IMR-90 (cell line): ENCODE measurements around the gene GSTP1. TPM values are rescaled to one million over a fixed set of nuclear protein-coding genes. Genes with fewer than 3 reads are reported as not detected.

ENCODE experiments used
- ATAC-seq: fragments of 200-7000 bp; cut with Tn5 transposase; 2 replicates; pipeline ENCODE4 v1.9.1; 2020; ENCODE audit warnings: low read depth, mild to moderate bottlenecking, moderate library complexity
- BruUV-seq: library from RNA; stranded (reverse); fragments of 400-500 nt; replicated peaks from 2 replicates; lab custom pipeline; 2021; lab: Mats Ljungman, UMichigan
- CTCF ChIA-PET: fragments of 300-600 bp; formaldehyde crosslinking; extraction: SDS; loops from one replicate; lab custom pipeline; 2021; ENCODE audit warnings: antibody characterized with exemption; lab: Yijun Ruan, JAX
- POLR2A ChIA-PET: fragments of 300-600 bp; sonication (Branson Sonifier 250); formaldehyde crosslinking; loops from one replicate; lab custom pipeline; 2022; ENCODE audit warnings: antibody characterized with exemption; ENCODE audit not compliant: unreplicated experiment; lab: Charles Lee
- DNase-seq: peaks from one replicate; pipeline ENCODE4 v3.0.0; 2013
- H2AFZ ChIP-seq: replicated peaks from 2 replicates; pipeline ENCODE3; 2013; ENCODE audit warnings: low read length, mild to moderate bottlenecking; ENCODE audit not compliant: poor library complexity
- H2AK5ac ChIP-seq: 2 replicates; pipeline ENCODE4 v1.6.1; 2013; ENCODE audit warnings: low read depth, low read length, inconsistent platforms
- H2AK9ac ChIP-seq: replicated peaks from 2 replicates; pipeline ENCODE3; 2013; ENCODE audit warnings: mild to moderate bottlenecking, low read depth, low read length, moderate library complexity; ENCODE audit not compliant: poor library complexity
- H2BK120ac ChIP-seq: 2 replicates; pipeline ENCODE4 v1.6.1; 2013; ENCODE audit warnings: low read depth, low read length, inconsistent platforms
- H2BK15ac ChIP-seq: 3 replicates; pipeline ENCODE4 v1.6.1; 2013; ENCODE audit warnings: low read depth, low read length, inconsistent platforms
- H2BK20ac ChIP-seq: 2 replicates; pipeline ENCODE4 v1.6.1; 2013; ENCODE audit warnings: low read depth, mild to moderate bottlenecking, inconsistent platforms, low read length, moderate library complexity
- H2BK5ac ChIP-seq: 2 replicates; pipeline ENCODE4 v1.6.1; 2013; ENCODE audit warnings: mild to moderate bottlenecking, low read depth, low read length, inconsistent platforms; ENCODE audit not compliant: poor library complexity, severe bottlenecking
- H3K14ac ChIP-seq: replicated peaks from 2 replicates; pipeline ENCODE4 v1.6.1; 2013; ENCODE audit warnings: low read depth, low read length, inconsistent platforms
- H3K18ac ChIP-seq: 2 replicates; pipeline ENCODE4 v1.6.1; 2013; ENCODE audit warnings: low read depth, low read length, control low read depth
- H3K23ac ChIP-seq: 2 replicates; pipeline ENCODE4 v1.6.1; 2013; ENCODE audit warnings: low read depth, low read length, inconsistent platforms
- H3K27ac ChIP-seq: 2 replicates; pipeline ENCODE4 v1.5.1; 2013; ENCODE audit warnings: mild to moderate bottlenecking, control low read depth, low read length; ENCODE audit not compliant: insufficient read depth
- H3K27me3 ChIP-seq: 2 replicates; pipeline ENCODE4 v1.6.1; 2013; ENCODE audit warnings: low read length; ENCODE audit not compliant: control insufficient read depth, insufficient read depth
- H3K36me3 ChIP-seq: 2 replicates; pipeline ENCODE4 v1.6.1; 2013; ENCODE audit warnings: low read length, mixed read lengths; ENCODE audit not compliant: control insufficient read depth, insufficient read depth
- H3K4ac ChIP-seq: 2 replicates; pipeline ENCODE4 v1.6.1; 2013; ENCODE audit warnings: low read depth, low read length, inconsistent platforms
- H3K4me1 ChIP-seq: 2 replicates; pipeline ENCODE4 v1.6.1; 2013; ENCODE audit warnings: low read length, mixed read lengths; ENCODE audit not compliant: control insufficient read depth, insufficient read depth
- H3K4me2 ChIP-seq: 2 replicates; pipeline ENCODE4 v1.6.1; 2013; ENCODE audit warnings: low read depth, mild to moderate bottlenecking, control low read depth, low read length, moderate library complexity
- H3K4me3 ChIP-seq: 2 replicates; pipeline ENCODE4 v1.5.1; 2013; ENCODE audit warnings: low read depth, mild to moderate bottlenecking, control low read depth, low read length, moderate library complexity; ENCODE audit not compliant: insufficient read depth
- H3K56ac ChIP-seq: 2 replicates; pipeline ENCODE4 v1.6.1; 2013; ENCODE audit warnings: low read length, inconsistent platforms; ENCODE audit not compliant: insufficient read depth; ENCODE audit errors: extremely low read depth
- H3K79me1 ChIP-seq, 2 experiments: 2 replicates each; pipeline ENCODE4 v1.6.1; 2013; ENCODE audit warnings: low read length in 2 of 2, inconsistent platforms in 1 of 2, low read depth in 1 of 2
- H3K9ac ChIP-seq: 2 replicates; pipeline ENCODE4 v1.6.1; 2013; ENCODE audit warnings: low read depth, low read length, control low read depth
- H3K9me1 ChIP-seq: 2 replicates; pipeline ENCODE4 v1.6.1; 2013; ENCODE audit warnings: low read length, inconsistent platforms; ENCODE audit not compliant: insufficient read depth
- H3K9me3 ChIP-seq: 2 replicates; pipeline ENCODE4 v1.6.1; 2013; ENCODE audit warnings: low read length; ENCODE audit not compliant: control insufficient read depth, insufficient read depth
- H4K20me1 ChIP-seq: 2 replicates; pipeline ENCODE4 v1.6.1; 2013; ENCODE audit warnings: low read length, inconsistent platforms; ENCODE audit not compliant: insufficient read depth
- H4K5ac ChIP-seq: 2 replicates; pipeline ENCODE4 v1.6.1; 2013; ENCODE audit warnings: mild to moderate bottlenecking, low read depth, low read length, control low read depth
- H4K8ac ChIP-seq, 2 experiments: 2 replicates each; pipeline ENCODE4 v1.6.1; 2013; ENCODE audit warnings: low read depth in 2 of 2, low read length in 2 of 2, control low read depth in 1 of 2, inconsistent platforms in 1 of 2
- H4K91ac ChIP-seq: 2 replicates; pipeline ENCODE4 v1.6.1; 2013; ENCODE audit warnings: low read depth, low read length, inconsistent platforms; ENCODE audit not compliant: insufficient read depth
- BHLHE40 ChIP-seq: fragments of 150-350 bp; IDR thresholded peaks from 2 replicates; pipeline ENCODE4 v1.6.1; 2016; ENCODE audit warnings: mild to moderate bottlenecking, low read depth, low read length
- CEBPB ChIP-seq: IDR thresholded peaks from 2 replicates; pipeline ENCODE4 v1.6.1; 2012; ENCODE audit warnings: low read depth, low read length, improper control_type of control experiment
- CTCF ChIP-seq: conservative IDR thresholded peaks from 2 replicates; pipeline ENCODE4 v1.5.1; 2012; ENCODE audit warnings: mild to moderate bottlenecking, low read depth, low read length, improper control_type of control experiment
- FOS ChIP-seq: fragments of 150-350 bp; IDR thresholded peaks from 2 replicates; pipeline ENCODE4 v1.6.1; 2016; ENCODE audit warnings: low read depth, low read length
- MAFK ChIP-seq: IDR thresholded peaks from 2 replicates; pipeline ENCODE4 v1.6.1; 2012; ENCODE audit warnings: low read depth, low read length, improper control_type of control experiment
- NFE2L2 ChIP-seq: fragments of 150-350 bp; IDR thresholded peaks from 2 replicates; pipeline ENCODE4 v1.6.1; 2016; ENCODE audit warnings: low read depth, mild to moderate bottlenecking, low read length
- RAD21 ChIP-seq: IDR thresholded peaks from 2 replicates; pipeline ENCODE4 v1.6.1; 2012; ENCODE audit warnings: low read length, improper control_type of control experiment
- RCOR1 ChIP-seq: IDR thresholded peaks from 2 replicates; pipeline ENCODE4 v1.6.1; 2012; ENCODE audit warnings: mild to moderate bottlenecking, low read length, improper control_type of control experiment; ENCODE audit not compliant: insufficient replicate concordance
- RFX5 ChIP-seq: IDR thresholded peaks from 2 replicates; pipeline ENCODE4 v1.8.0; 2012; ENCODE audit warnings: low read depth, mild to moderate bottlenecking, low read length, moderate library complexity
- SMC3 ChIP-seq: fragments of 150-350 bp; IDR thresholded peaks from 2 replicates; pipeline ENCODE4 v1.6.1; 2016; ENCODE audit warnings: low read depth, mild to moderate bottlenecking, antibody characterized with exemption, low read length, moderate library complexity
- USF2 ChIP-seq: fragments of 150-350 bp; IDR thresholded peaks from 2 replicates; pipeline ENCODE4 v1.6.1; 2017; ENCODE audit warnings: mild to moderate bottlenecking, antibody characterized with exemption, low read length, low read depth
- WGBS, 2 experiments: methylation state at CpG; one replicate each; pipeline versions ENCODE4 v1.1.5 to v1.1.7; 2013; ENCODE audit warnings: missing lambda C conversion rate in 2 of 2; ENCODE audit not compliant: insufficient read length in 1 of 2; ENCODE audit errors: extremely low coverage in 2 of 2; 5-methylcytosine and 5-hydroxymethylcytosine counted together
- dilution Hi-C: fragments of 300-500 bp; cut with HindIII; formaldehyde crosslinking; loops from one replicate; pipeline ENCODE4 v1.14.3; 2018; ENCODE audit warnings: low sequenced_read_pairs; ENCODE audit not compliant: unreplicated experiment
- in situ Hi-C: fragments of 300-500 bp; cut with MboI; formaldehyde crosslinking; loops from 3 replicates; pipeline ENCODE4 v1.14.3; 2019; ENCODE audit warnings: low sequenced_read_pairs, inconsistent platforms, mixed read lengths
- intact Hi-C: fragments of 100-400 bp; cut with micrococcal nuclease; formaldehyde crosslinking; loops from 2 replicates; pipeline ENCODE4 v1.10.0; 2022
- polyA plus RNA-seq, 3 experiments: library from polyadenylated mRNA; depleted of rRNA; stranded (reverse); fragments of >200 nt; gene quantifications; 2 replicates each; pipeline ENCODE4 v1.2.3, GENCODE V29; 2012; ENCODE audit warnings: low replicate concordance in 1 of 3
- total RNA-seq: library from RNA; depleted of rRNA; stranded (reverse); fragments of >200 nt; gene quantifications from 2 replicates; pipeline ENCODE4 v1.2.3, GENCODE V29; 2012

The GSTP1 gene
- total and polyA plus RNA-seq, 2 of the 4 experiments (the other 2 are of a cell fraction): 947 to 1,539 TPM

GRCh38 chr11:67614730-67615714 is 31.4 kb downstream of the GSTP1 start (continued):
- TF ChIP-seq SMC3 (peak; percentile 30; the same call in 1 of the 2 replicates), FOS (no peak), RAD21 (no peak)

GRCh38 chr11:67615728-67616430 is 32.3 kb downstream of the GSTP1 start:
- ChIA-PET CTCF (no interaction called here), POLR2A (no interaction called here)
- no peaks in the 10 kb centered on the region; the same call in 1 of the 2 replicates for H4K20me1 ChIP-seq
- no peak overlapping the region for H3K4me3 ChIP-seq
- dilution Hi-C loops: no loop called here
- H2BK120ac ChIP-seq: no peak overlapping the region
- no peaks in the 10 kb centered on the region for H3K9me1 ChIP-seq
- H2AK5ac ChIP-seq: no peak overlapping the region
- no peak overlapping the region for H4K91ac ChIP-seq
- ATAC-seq: no peak
- peak overlapping the region; percentile 51 for H2AFZ ChIP-seq
- H3K4ac ChIP-seq: no peak overlapping the region
- no peak overlapping the region for H3K9ac ChIP-seq
- no peak overlapping the region for H2BK5ac ChIP-seq
- intact Hi-C loops: no loop called here
- BruUV-seq: no TSS peak
- H2BK15ac ChIP-seq: no peak overlapping the region
- no peak overlapping the region for H3K27ac ChIP-seq
- H3K4me1 ChIP-seq: no peaks in the 10 kb centered on the region
- H3K23ac ChIP-seq: no peak overlapping the region
- in situ Hi-C loops: no loop called here
- H3K27me3 ChIP-seq: peaks cover 20% of the 10 kb centered on the region
- H2AK9ac ChIP-seq: no peak overlapping the region
- H3K79me1 ChIP-seq: no peaks in the 10 kb centered on the region
- H3K14ac ChIP-seq: no peak overlapping the region
- H2BK20ac ChIP-seq: no peak overlapping the region
- peaks cover 20% of the 10 kb centered on the region for H3K36me3 ChIP-seq
- H3K18ac ChIP-seq: no peak overlapping the region
- DNase-seq: no peak
- no peak overlapping the region for H3K4me2 ChIP-seq
- no peak overlapping the region for H4K5ac ChIP-seq
- no peak overlapping the region for H3K56ac ChIP-seq
- H4K8ac ChIP-seq: no peak overlapping the region
- WGBS, 2 experiments: 18% methylated on average over 5 of the region's 34 CpGs; no CpG with 5 or more reads in 1 of the 2 experiments
- no peaks in the 10 kb centered on the region for H3K9me3 ChIP-seq
- TF ChIP-seq BHLHE40 (no peak), NFE2L2 (no peak), RFX5 (no peak), RCOR1 (no peak), CTCF (no peak), SMC3 (no peak), MAFK (no peak), USF2 (no peak), CEBPB (no peak), FOS (no peak), RAD21 (no peak)
